H1 (cell line): Measurements from ENCODE around the gene ANK3. TPM values are rescaled to one million over a fixed set of nuclear protein-coding genes. Genes with fewer than 3 reads are reported as not detected.

Experiments used
- CTCF ChIA-PET: fragments of 300-600 bp; sonication (Branson Sonifier 250); formaldehyde crosslinking; loops from one replicate; lab custom pipeline; 2021; ENCODE audit not compliant: partially characterized antibody; lab: Charles Lee
- POLR2A ChIA-PET: fragments of 300-600 bp; sonication (Branson Sonifier 250); formaldehyde crosslinking; loops from one replicate; lab custom pipeline; 2021; ENCODE audit warnings: inconsistent platforms; ENCODE audit not compliant: partially characterized antibody; lab: Charles Lee
- DNase-seq, 2 experiments: peaks; one replicate each; pipeline versions ENCODE4 v3.0.0 to v3.0.0-alpha.2; 2010 to 2022; ENCODE audit warnings: low spot score in 2 of 2, low read depth in 1 of 2, mixed read lengths in 1 of 2
- FAIRE-seq: peaks from 2 replicates; lab custom pipeline; 2011; peaks lifted over from hg19 to GRCh38; lab: Jason Lieb, UNC
- H2AFZ ChIP-seq: 2 replicates; pipeline ENCODE4 v1.8.1; 2012; ENCODE audit warnings: low read length, inconsistent platforms
- H2AK5ac ChIP-seq: 2 replicates; pipeline ENCODE4 v1.6.1; 2013; ENCODE audit warnings: low read depth, low read length
- H2BK120ac ChIP-seq: replicated peaks from 2 replicates; pipeline ENCODE3; 2013; ENCODE audit warnings: low read depth, low read length, inconsistent platforms
- H2BK12ac ChIP-seq: 2 replicates; pipeline ENCODE4 v1.6.1; 2013; ENCODE audit warnings: low read depth, low read length
- H2BK15ac ChIP-seq: 2 replicates; pipeline ENCODE4 v1.6.1; 2013; ENCODE audit warnings: low read length
- H2BK20ac ChIP-seq: 2 replicates; pipeline ENCODE4 v1.6.1; 2013; ENCODE audit warnings: low read length
- H2BK5ac ChIP-seq: 2 replicates; pipeline ENCODE4 v1.6.1; 2013; ENCODE audit warnings: low read depth, low read length
- H3K14ac ChIP-seq: 2 replicates; pipeline ENCODE4 v1.6.1; 2013; ENCODE audit warnings: inconsistent platforms; ENCODE audit not compliant: insufficient read length
- H3K18ac ChIP-seq: 2 replicates; pipeline ENCODE4 v1.6.1; 2013; ENCODE audit warnings: low read length; ENCODE audit errors: extremely low read depth
- H3K23ac ChIP-seq: 2 replicates; pipeline ENCODE4 v1.6.1; 2013; ENCODE audit warnings: inconsistent platforms; ENCODE audit not compliant: insufficient read length
- H3K23me2 ChIP-seq: 2 replicates; pipeline ENCODE4 v1.6.1; 2013; ENCODE audit warnings: low read depth, low read length
- H3K27ac ChIP-seq: 2 replicates; pipeline ENCODE4 v1.6.1; 2011; ENCODE audit warnings: low read depth, low read length, inconsistent platforms
- H3K27me3 ChIP-seq, 4 experiments: replicated peaks in 1 of 4; 1 replicate in 1 of 4; 2 replicates in 3 of 4; pipeline versions ENCODE4 v1.6.1 to v1.8.1; 2011 to 2013; ENCODE audit warnings: low read length in 3 of 4, mild to moderate bottlenecking in 3 of 4, inconsistent platforms in 2 of 4, mixed read lengths in 2 of 4, moderate library complexity in 1 of 4; ENCODE audit not compliant: control insufficient read depth in 3 of 4, insufficient read depth in 3 of 4; ENCODE audit errors: extremely low read depth in 1 of 4
- H3K36me3 ChIP-seq, 4 experiments: 2 replicates each; pipeline versions ENCODE4 v1.6.1 to v1.8.1; 2011 to 2013; ENCODE audit warnings: mild to moderate bottlenecking in 4 of 4, low read length in 3 of 4, moderate library complexity in 2 of 4, control low read depth in 1 of 4, inconsistent platforms in 1 of 4; ENCODE audit not compliant: insufficient read depth in 4 of 4, control insufficient read depth in 2 of 4
- H3K4ac ChIP-seq: replicated peaks from 2 replicates; pipeline ENCODE3; 2013; ENCODE audit warnings: low read length, low read depth, mixed read lengths, inconsistent platforms; ENCODE audit not compliant: insufficient read length
- H3K4me1 ChIP-seq, 4 experiments: replicated peaks in 1 of 4; 1 replicate in 1 of 4; 2 replicates in 3 of 4; pipeline versions ENCODE4 v1.6.1 to v1.8.1; 2011 to 2013; ENCODE audit warnings: low read length in 3 of 4, inconsistent platforms in 2 of 4, mixed read lengths in 1 of 4; ENCODE audit not compliant: insufficient read depth in 4 of 4, control insufficient read depth in 3 of 4
- H3K4me2 ChIP-seq, 2 experiments: 2 replicates each; pipeline versions ENCODE4 v1.6.1 to v1.8.1; 2011 to 2013; ENCODE audit warnings: low read depth in 2 of 2, low read length in 2 of 2, control low read depth in 1 of 2, inconsistent platforms in 1 of 2, mild to moderate bottlenecking in 1 of 2; ENCODE audit not compliant: insufficient read depth in 1 of 2
- H3K4me3 ChIP-seq, 4 experiments: fragments of 200-600, 300-600 bp in 1 of 4; sonication (generic), shearing (Covaris generic), sonication (Bioruptor Twin) in 1 of 4; 2 replicates each; pipeline versions ENCODE4 v1.5.1 to v1.8.1; 2011 to 2016; ENCODE audit warnings: low read length in 4 of 4, low read depth in 3 of 4, control low read depth in 2 of 4, inconsistent platforms in 2 of 4, mild to moderate bottlenecking in 2 of 4, mixed read lengths in 1 of 4, moderate library complexity in 1 of 4; ENCODE audit not compliant: insufficient read depth in 2 of 4; ENCODE audit errors: extremely low read depth in 1 of 4
- H3K56ac ChIP-seq: replicated peaks from 2 replicates; pipeline ENCODE3; 2013; ENCODE audit warnings: low read depth, mild to moderate bottlenecking, mixed read lengths, low read length, inconsistent platforms; ENCODE audit not compliant: insufficient read length
- H3K79me1 ChIP-seq: 2 replicates; pipeline ENCODE4 v1.6.1; 2013; ENCODE audit warnings: low read depth, low read length, control low read depth
- H3K79me2 ChIP-seq, 2 experiments: 2 replicates each; pipeline versions ENCODE4 v1.6.1 to v1.8.1; 2012 to 2013; ENCODE audit warnings: low read length in 2 of 2, mild to moderate bottlenecking in 2 of 2, inconsistent platforms in 1 of 2; ENCODE audit not compliant: insufficient read depth in 2 of 2, control insufficient read depth in 1 of 2
- H3K9ac ChIP-seq, 4 experiments: replicated peaks in 1 of 4; 1 replicate in 1 of 4; 2 replicates in 3 of 4; pipeline versions ENCODE4 v1.6.1 to v1.8.1; 2011 to 2013; ENCODE audit warnings: low read depth in 3 of 4, low read length in 3 of 4, control low read depth in 2 of 4, mild to moderate bottlenecking in 2 of 4, moderate library complexity in 2 of 4, inconsistent platforms in 1 of 4; ENCODE audit errors: extremely low read depth in 1 of 4
- H3K9me3 ChIP-seq, 2 experiments: 2 replicates each; pipeline versions ENCODE4 v1.6.1 to v1.8.1; 2012 to 2013; ENCODE audit warnings: mild to moderate bottlenecking in 2 of 2, moderate library complexity in 2 of 2, control low read depth in 1 of 2, inconsistent platforms in 1 of 2, low read depth in 1 of 2, low read length in 1 of 2, mixed read lengths in 1 of 2; ENCODE audit not compliant: insufficient read depth in 2 of 2
- H4K20me1 ChIP-seq, 2 experiments: replicated peaks in 1 of 2; 2 replicates each; pipeline versions ENCODE3 to v1.8.1; 2011 to 2013; ENCODE audit warnings: inconsistent platforms in 2 of 2, low read length in 2 of 2, mild to moderate bottlenecking in 1 of 2; ENCODE audit not compliant: insufficient read depth in 2 of 2, control insufficient read depth in 1 of 2
- H4K5ac ChIP-seq: 2 replicates; pipeline ENCODE4 v1.6.1; 2013; ENCODE audit warnings: low read length, low read depth, mixed read lengths, inconsistent platforms; ENCODE audit not compliant: insufficient read length
- H4K8ac ChIP-seq: 2 replicates; pipeline ENCODE4 v1.8.0; 2013; ENCODE audit warnings: mild to moderate bottlenecking, moderate library complexity, low read length, inconsistent platforms; ENCODE audit not compliant: insufficient read depth; ENCODE audit errors: extremely low read depth
- H4K91ac ChIP-seq: replicated peaks from 2 replicates; pipeline ENCODE3; 2013; ENCODE audit warnings: low read length, mixed read lengths, inconsistent platforms; ENCODE audit not compliant: insufficient read length
- ATF2 ChIP-seq: IDR thresholded peaks from 2 replicates; pipeline ENCODE4 v1.6.1; 2012; ENCODE audit warnings: low read length, inconsistent platforms
- BACH1 ChIP-seq: IDR thresholded peaks from 2 replicates; pipeline ENCODE4 v1.6.1; 2012; ENCODE audit warnings: low read length, improper control_type of control experiment
- CBX8 ChIP-seq: fragments of 300-800, 300-1000 bp; sonication (generic); IDR thresholded peaks from 2 replicates; pipeline ENCODE4 v1.7.1; 2016; ENCODE audit warnings: low read depth, low read length, borderline replicate concordance
- CEBPB ChIP-seq: IDR thresholded peaks from 2 replicates; pipeline ENCODE4 v1.6.1; 2012; ENCODE audit warnings: low read depth, low read length
- CHD1 ChIP-seq: IDR thresholded peaks from 2 replicates; pipeline ENCODE4 v1.6.1; 2012; ENCODE audit warnings: low read depth, low read length, improper control_type of control experiment
- CTBP2 ChIP-seq: IDR thresholded peaks from 2 replicates; pipeline ENCODE4 v1.7.0; 2011; ENCODE audit warnings: borderline replicate concordance, mild to moderate bottlenecking, moderate library complexity, mixed read lengths, low read length; ENCODE audit not compliant: insufficient read depth, insufficient read length
- EP300 ChIP-seq, 2 experiments: IDR thresholded peaks; 1 replicate in 1 of 2; 2 replicates in 1 of 2; pipeline ENCODE4 v1.6.1; 2011 to 2012; ENCODE audit warnings: low read depth in 2 of 2, low read length in 2 of 2, mild to moderate bottlenecking in 2 of 2, borderline replicate concordance in 1 of 2, inconsistent platforms in 1 of 2, moderate library complexity in 1 of 2
- HDAC6 ChIP-seq: IDR thresholded peaks from one replicate; pipeline ENCODE4 v1.7.1; 2012; ENCODE audit warnings: low read depth, mild to moderate bottlenecking, inconsistent platforms, low read length, moderate library complexity
- KDM4A ChIP-seq: IDR thresholded peaks from one replicate; pipeline ENCODE4 v1.7.1; 2012; ENCODE audit warnings: low read depth, mild to moderate bottlenecking, moderate library complexity, low read length, inconsistent platforms; ENCODE audit not compliant: severe bottlenecking
- SAP30 ChIP-seq: fragments of 300-600 bp; sonication (generic); IDR thresholded peaks from 2 replicates; pipeline ENCODE4 v1.7.1; 2012; ENCODE audit warnings: low read length, moderate library complexity, mild to moderate bottlenecking, inconsistent platforms; ENCODE audit not compliant: insufficient read depth, insufficient replicate concordance
- TAF1 ChIP-seq: IDR thresholded peaks from 2 replicates; pipeline ENCODE4 v1.6.1; 2011; ENCODE audit warnings: mild to moderate bottlenecking, low read depth, low read length
- TAF7 ChIP-seq: optimal IDR thresholded peaks from 2 replicates; pipeline ENCODE3; 2011; ENCODE audit warnings: low read depth, mild to moderate bottlenecking, inconsistent platforms, low read length, moderate library complexity, borderline replicate concordance
- TBP ChIP-seq: IDR thresholded peaks from 2 replicates; pipeline ENCODE4 v1.6.1; 2011; ENCODE audit warnings: low read depth, low read length, improper control_type of control experiment
- WGBS, 2 experiments: shearing (Covaris generic) in 1 of 2; methylation state at CpG; one replicate each; pipeline versions ENCODE4 v1.1.6 to v1.1.7; 2013 to 2015; ENCODE audit warnings: low lambda C conversion rate in 2 of 2, mixed read lengths in 2 of 2, inconsistent platforms in 1 of 2, low coverage in 1 of 2, missing lambda C conversion rate in 1 of 2; ENCODE audit not compliant: insufficient replicate concordance in 2 of 2, insufficient coverage in 1 of 2, insufficient read length in 1 of 2; ENCODE audit errors: extremely low coverage in 1 of 2, missing lambda C conversion rate in 1 of 2; 5-methylcytosine and 5-hydroxymethylcytosine counted together
- polyA plus RNA-seq, 7 experiments: library from polyadenylated mRNA; depleted of rRNA in 3 of 7; stranded (reverse) in 5 of 7; unstranded in 2 of 7; fragments of >200 nt in 5 of 7; fragments of 200-250 nt in 2 of 7; gene quantifications; 1 replicate in 5 of 7; 2 replicates in 1 of 7; 4 replicates in 1 of 7; pipeline versions ENCODE4 v1.2.1 to v1.2.3, GENCODE V29; 2011 to 2013; ENCODE audit warnings: missing spikeins in 2 of 7, mixed read lengths in 2 of 7
- total RNA-seq: library from RNA; stranded (reverse); fragmentation: NEBNext Ultra II Directional; extraction: Animal tissue kit (Norgen Biotek cat#: 25700); gene quantifications from 2 replicates; pipeline ENCODE4 v1.2.1, GENCODE V29; 2021

The ANK3 gene
- total and polyA plus RNA-seq, 2 of the 8 experiments (the other 6 are each of a cell fraction or from before 2014, with no cell fraction given): 18.1 to 67.9 TPM

GRCh38 chr10:60410970-60411369, 21.3 kb upstream of the ANK3 start:
- CTCF ChIA-PET: no interaction called here
- Histone ChIP-seq H3K4me3 (no peak overlapping the region), H3K79me2 (no peaks in the 10 kb centered on the region), H4K8ac (no peak overlapping the region), H3K56ac (no peak overlapping the region), H2BK15ac (no peak overlapping the region), H3K23ac (no peak overlapping the region), H3K23me2 (no peaks in the 10 kb centered on the region), H3K27me3 (no peaks in the 10 kb centered on the region), H2AFZ (no peak overlapping the region), H3K4me1 (peaks cover 0 to 6% (median 0%) of the 10 kb centered on the region in 4 experiments; a peak in 1 of 7 replicates), H3K9me3 (no peaks in the 10 kb centered on the region), H3K9ac (no peak overlapping the region), H2BK5ac (no peak overlapping the region), H3K27ac (no peak overlapping the region), H2AK5ac (no peak overlapping the region), H2BK12ac (no peak overlapping the region), H2BK20ac (no peak overlapping the region), H3K14ac (no peak overlapping the region), H3K79me1 (no peaks in the 10 kb centered on the region), H3K4ac (no peak overlapping the region), H4K91ac (no peak overlapping the region), H3K18ac (no peak overlapping the region), H4K5ac (no peak overlapping the region), H4K20me1 (no peaks in the 10 kb centered on the region), H3K4me2 (no peak overlapping the region), H2BK120ac (no peak overlapping the region), H3K36me3 (no peaks in the 10 kb centered on the region)
- DNase-seq (no peak), FAIRE-seq (no peak)
- WGBS, 2 experiments: 82% methylated on average over 3 of the region's 3 CpGs; no CpG with 5 or more reads in 1 of the 2 experiments
- POLR2A ChIA-PET: no interaction called here
- no peak for TF ChIP-seq BACH1
- TF ChIP-seq TBP: no peak
- no peak for TF ChIP-seq CTBP2
- no peak for TF ChIP-seq SAP30
- TF ChIP-seq HDAC6: no peak
- TF ChIP-seq CEBPB: no peak
- no peak for TF ChIP-seq KDM4A
- TF ChIP-seq CBX8: no peak
- TF ChIP-seq ATF2: no peak
- TF ChIP-seq TAF1: no peak
- TF ChIP-seq EP300 (IDR thresholded peaks at IDR 0.05; ENCODE audit: borderline replicate concordance in 1 of 2, low read depth in 2 of 2, low read length in 2 of 2): no peak
- no peak for TF ChIP-seq CHD1
- TF ChIP-seq TAF7: no peak
